ENCODE measurements around the gene UBE2L3. TPM values are rescaled to one million over a fixed set of nuclear protein-coding genes. Genes with fewer than 3 reads are reported as not detected.

Gene UBE2L3
- total RNA-seq, 4 donors from 2014 or later: 12.1 to 41.6 (median 24.1) TPM

- intact Hi-C loops (cut with DNase I; ENCODE audit: low total_unique reads): no loop called here
- no peaks in the 10 kb centered on the region for H3K27me3 ChIP-seq
- no peak overlapping the region for H3K4me3 ChIP-seq
- DNase-seq: no peak
- no peaks in the 10 kb centered on the region for H3K36me3 ChIP-seq
- H3K9me3 ChIP-seq: no peaks in the 10 kb centered on the region
- peaks cover 0 to 3% of the 10 kb centered on the region in 2 donors for H3K4me1 ChIP-seq
- TF ChIP-seq CTCF (IDR thresholded peaks at IDR 0.05): no peak
- TF ChIP-seq POLR2A (IDR thresholded peaks at IDR 0.05): no peak
- H3K27ac ChIP-seq: no peak overlapping the region
Measured at GRCh38 chr22:21589396-21589795, 21.9 kb downstream of the UBE2L3 start.

GRCh38 chr22:21590809-21591641, 23.5 kb downstream of the UBE2L3 start:
- intact Hi-C loops (cut with DNase I; ENCODE audit: low total_unique reads): no loop called here
- H3K36me3 ChIP-seq: no peaks in the 10 kb centered on the region
- H3K9me3 ChIP-seq: no peaks in the 10 kb centered on the region
- H3K27ac ChIP-seq: no peak overlapping the region
- H3K4me1 ChIP-seq: peaks cover 0 to 3% of the 10 kb centered on the region in 2 donors
- no peak for DNase-seq
- no peak overlapping the region for H3K4me3 ChIP-seq
- no peaks in the 10 kb centered on the region for H3K27me3 ChIP-seq
- TF ChIP-seq POLR2A (IDR thresholded peaks at IDR 0.05): no peak
- TF ChIP-seq CTCF (IDR thresholded peaks at IDR 0.05): no peak

GRCh38 chr22:21591695-21592094, 24.2 kb downstream of the UBE2L3 start:
- H3K27ac ChIP-seq: no peak overlapping the region
- H3K36me3 ChIP-seq: no peaks in the 10 kb centered on the region
- H3K4me3 ChIP-seq: no peak overlapping the region
- no peak for DNase-seq
- no peaks in the 10 kb centered on the region for H3K9me3 ChIP-seq
- TF ChIP-seq POLR2A (IDR thresholded peaks at IDR 0.05): no peak
- TF ChIP-seq CTCF (IDR thresholded peaks at IDR 0.05): no peak
- peaks cover 0 to 3% of the 10 kb centered on the region in 2 donors for H3K4me1 ChIP-seq
- H3K27me3 ChIP-seq: no peaks in the 10 kb centered on the region
- intact Hi-C loops (cut with DNase I; ENCODE audit: low total_unique reads): no loop called here

GRCh38 chr22:21592422-21592821, 24.9 kb downstream of the UBE2L3 start:
- Histone ChIP-seq H3K9me3 (no peaks in the 10 kb centered on the region), H3K27me3 (no peaks in the 10 kb centered on the region), H3K36me3 (no peaks in the 10 kb centered on the region), H3K4me3 (no peak overlapping the region), H3K27ac (no peak overlapping the region), H3K4me1 (peaks cover 0 to 3% of the 10 kb centered on the region in 2 donors)
- TF ChIP-seq POLR2A (IDR thresholded peaks at IDR 0.05) (no peak), CTCF (IDR thresholded peaks at IDR 0.05) (no peak)
- no peak for DNase-seq
- intact Hi-C loops (cut with DNase I; ENCODE audit: low total_unique reads): no loop called here

- intact Hi-C loops (cut with DNase I; ENCODE audit: low total_unique reads): no loop called here
- DNase-seq: no peak
- TF ChIP-seq POLR2A (IDR thresholded peaks at IDR 0.05): no peak
- Histone ChIP-seq H3K4me3 (no peak overlapping the region), H3K4me1 (peaks cover 0 to 3% of the 10 kb centered on the region in 2 donors), H3K9me3 (no peaks in the 10 kb centered on the region), H3K27me3 (no peaks in the 10 kb centered on the region), H3K36me3 (no peaks in the 10 kb centered on the region), H3K27ac (no peak overlapping the region)
Measured at GRCh38 chr22:21593406-21594232, 26.1 kb downstream of the UBE2L3 start.
